Erythroblast (primary cell): Measurements from ENCODE around the gene CEACAM6.

Experiments
- GATA1 ChIP-seq: IDR thresholded peaks from 2 replicates; pipeline ENCODE4 v1.6.1; 2011; ENCODE audit warnings: low read depth, mild to moderate bottlenecking, control low read depth, low read length, moderate library complexity
- POLR2A ChIP-seq: IDR thresholded peaks from 2 replicates; pipeline ENCODE4 v1.6.1; 2011; ENCODE audit warnings: mild to moderate bottlenecking, low read length

DNA sequence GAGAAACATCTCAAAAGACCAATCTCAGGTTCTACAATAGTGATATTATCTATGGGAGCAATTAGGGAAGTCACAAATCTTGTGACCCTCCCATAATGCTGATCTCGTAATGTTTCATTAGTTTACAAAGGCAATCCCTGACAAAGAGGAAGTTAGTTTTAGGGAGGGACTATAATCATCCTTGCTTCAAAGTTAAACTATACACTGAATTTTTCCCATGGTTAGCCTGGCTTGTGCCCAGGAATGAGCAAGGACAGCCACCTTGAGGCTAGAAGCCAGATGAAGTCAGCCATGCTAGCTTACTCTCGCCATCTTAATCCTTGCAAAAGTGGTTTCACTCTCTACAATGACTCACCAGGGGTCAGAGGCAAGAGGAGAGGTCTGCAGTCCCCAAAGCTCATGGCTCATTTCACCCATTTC is 46.5 kb downstream of the CEACAM6 start:
- TF ChIP-seq POLR2A, result no peak
- TF ChIP-seq GATA1, result no peak
